ENCODE data around the gene LDLRAD3.

DNA sequence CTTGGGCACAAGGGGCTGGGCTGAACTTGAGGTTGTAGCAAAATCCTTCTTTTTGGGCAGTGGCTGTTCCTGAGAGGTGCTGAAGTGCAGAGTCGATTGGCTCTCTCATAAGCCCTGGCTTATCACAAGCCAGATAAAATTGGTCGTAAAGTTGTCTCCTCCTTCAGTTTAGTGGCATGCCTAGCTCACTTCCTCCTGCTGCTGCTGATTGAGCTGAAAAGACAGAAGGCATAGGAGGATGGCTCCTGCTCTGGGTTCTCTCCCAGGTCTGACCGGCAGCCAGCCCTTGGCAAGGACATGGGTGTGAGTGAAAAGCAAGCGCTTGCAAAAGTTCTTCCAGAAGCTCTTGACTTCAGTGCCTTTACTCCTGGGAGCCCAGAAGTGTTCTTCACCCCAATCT is 83.9 kb downstream of the LDLRAD3 start:
- TF ChIP-seq, protein P1, sequence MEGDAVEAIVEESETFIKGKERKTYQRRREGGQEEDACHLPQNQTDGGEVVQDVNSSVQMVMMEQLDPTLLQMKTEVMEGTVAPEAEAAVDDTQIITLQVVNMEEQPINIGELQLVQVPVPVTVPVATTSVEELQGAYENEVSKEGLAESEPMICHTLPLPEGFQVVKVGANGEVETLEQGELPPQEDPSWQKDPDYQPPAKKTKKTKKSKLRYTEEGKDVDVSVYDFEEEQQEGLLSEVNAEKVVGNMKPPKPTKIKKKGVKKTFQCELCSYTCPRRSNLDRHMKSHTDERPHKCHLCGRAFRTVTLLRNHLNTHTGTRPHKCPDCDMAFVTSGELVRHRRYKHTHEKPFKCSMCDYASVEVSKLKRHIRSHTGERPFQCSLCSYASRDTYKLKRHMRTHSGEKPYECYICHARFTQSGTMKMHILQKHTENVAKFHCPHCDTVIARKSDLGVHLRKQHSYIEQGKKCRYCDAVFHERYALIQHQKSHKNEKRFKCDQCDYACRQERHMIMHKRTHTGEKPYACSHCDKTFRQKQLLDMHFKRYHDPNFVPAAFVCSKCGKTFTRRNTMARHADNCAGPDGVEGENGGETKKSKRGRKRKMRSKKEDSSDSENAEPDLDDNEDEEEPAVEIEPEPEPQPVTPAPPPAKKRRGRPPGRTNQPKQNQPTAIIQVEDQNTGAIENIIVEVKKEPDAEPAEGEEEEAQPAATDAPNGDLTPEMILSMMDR (IDR thresholded peaks at IDR 0.05), result no peak
- no peak for TF ChIP-seq POLR2A (IDR thresholded peaks at IDR 0.05)
